Activated CD4-positive, alpha-beta memory T cell treated with anti-CD3 and anti-CD28 coated beads for 36 hours (primary cell): ENCODE measurements around the gene CIDEA. TPM values are rescaled to one million over a fixed set of nuclear protein-coding genes. Genes with fewer than 3 reads are reported as not detected.

Experiments used
- CTCF ChIA-PET: fragments of 350-600 bp; sonication (Branson Sonifier 250); formaldehyde crosslinking; loops from one replicate; lab custom pipeline; 2021; ENCODE audit warnings: antibody characterized with exemption, inconsistent platforms; lab: Charles Lee
- POLR2A ChIA-PET: fragments of 350-600 bp; sonication (Branson Sonifier 250); formaldehyde crosslinking; loops from one replicate; lab custom pipeline; 2021; ENCODE audit warnings: antibody characterized with exemption; lab: Charles Lee
- DNase-seq: peaks from one replicate; pipeline ENCODE4 v3.0.0-alpha.2; 2020
- H3K27ac Mint-ChIP-seq: one replicate; pipeline ENCODE4 v1.8.0; 2021; ENCODE audit warnings: mixed read lengths
- H3K27me3 Mint-ChIP-seq: one replicate; pipeline ENCODE4 v1.8.0; 2021; ENCODE audit warnings: mixed read lengths
- H3K36me3 Mint-ChIP-seq: one replicate; pipeline ENCODE4 v1.8.0; 2021; ENCODE audit warnings: mixed read lengths
- H3K4me1 Mint-ChIP-seq: one replicate; pipeline ENCODE4 v1.8.0; 2021; ENCODE audit warnings: low read depth, mixed read lengths
- H3K4me3 Mint-ChIP-seq: one replicate; pipeline ENCODE4 v1.8.0; 2021; ENCODE audit warnings: mild to moderate bottlenecking, mixed read lengths
- H3K9me3 Mint-ChIP-seq: one replicate; pipeline ENCODE4 v1.8.0; 2021; ENCODE audit warnings: mixed read lengths
- intact Hi-C: fragments of 100-400 bp; cut with micrococcal nuclease; formaldehyde crosslinking; loops from one replicate; pipeline ENCODE4 v1.15.1; 2023
- total RNA-seq, 2 experiments: library from RNA; stranded (reverse); gene quantifications; one replicate each; pipeline ENCODE4 v1.2.3, GENCODE V29; 2021

Gene CIDEA
- total RNA-seq, 2 experiments from 2014 or later: not detected

DNA sequence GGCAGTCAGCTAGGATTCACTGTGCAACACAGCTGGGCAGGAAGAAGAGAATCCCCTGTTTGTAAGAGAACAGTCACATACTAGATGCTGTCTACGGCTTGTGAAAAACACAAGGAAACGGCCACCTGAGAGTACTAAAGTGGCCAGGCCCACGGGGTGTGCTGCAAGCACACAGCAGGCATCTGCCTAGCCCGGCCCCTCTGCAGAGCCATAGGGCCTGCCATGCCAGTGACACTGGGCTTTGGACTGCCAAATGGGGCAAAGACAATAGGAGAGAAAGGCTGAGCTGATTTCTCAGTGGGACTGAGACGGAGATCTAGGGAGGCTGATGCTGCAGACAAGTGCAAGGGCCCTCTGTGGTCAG lies 64.2 kb downstream of the CIDEA start:
- peaks cover 4% of the 10 kb centered on the region for H3K36me3 Mint-ChIP-seq
- POLR2A ChIA-PET: interaction anchor here (1.0 kb wide), 1 partner anchor 10 kb away, joined by 3 read pairs; no protein-coding TSS in a partner anchor
- DNase-seq: no peak
- intact Hi-C loops: no loop called here
- CTCF ChIA-PET: interaction anchor here (0.6 to 3.4 kb wide), 3 partner anchors 10 to 342 kb away, joined by 3 to 19 read pairs (median 3); no protein-coding TSS in a partner anchor
- H3K27ac Mint-ChIP-seq: no peak overlapping the region
- H3K4me1 Mint-ChIP-seq: no peaks in the 10 kb centered on the region
- no peak overlapping the region for H3K4me3 Mint-ChIP-seq
- no peaks in the 10 kb centered on the region for H3K9me3 Mint-ChIP-seq
- H3K27me3 Mint-ChIP-seq: no peaks in the 10 kb centered on the region

DNA sequence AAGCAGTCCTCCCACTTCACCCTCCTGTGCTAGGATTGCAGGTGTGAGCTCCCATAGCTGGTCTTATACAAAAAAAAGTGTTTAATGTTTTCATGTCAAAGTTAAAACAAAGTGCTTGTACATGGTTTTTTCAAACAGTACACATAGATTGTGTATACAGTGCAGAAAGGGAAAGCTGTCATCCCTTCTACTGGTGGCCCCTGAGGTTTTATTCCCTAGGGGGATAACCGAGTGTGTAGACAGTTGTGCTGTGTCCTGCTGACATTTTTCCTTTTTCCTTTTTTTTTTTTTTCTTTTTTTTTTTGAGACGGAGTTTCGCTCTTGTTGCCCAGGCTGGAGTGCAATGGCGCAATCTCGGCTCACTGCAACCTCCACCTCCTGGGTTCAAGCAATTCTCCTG lies 64.7 kb downstream of the CIDEA start:
- Mint-ChIP-seq H3K27me3 (no peaks in the 10 kb centered on the region), H3K36me3 (peaks cover 4% of the 10 kb centered on the region), H3K4me3 (no peak overlapping the region), H3K4me1 (no peaks in the 10 kb centered on the region), H3K9me3 (no peaks in the 10 kb centered on the region), H3K27ac (no peak overlapping the region)
- intact Hi-C loops: no loop called here
- ChIA-PET POLR2A (interaction anchor here (1.0 kb wide), 1 partner anchor 10 kb away, joined by 3 read pairs; no protein-coding TSS in a partner anchor), CTCF (interaction anchor here (3.4 kb wide), 1 partner anchor 9 kb away, joined by 19 read pairs; no protein-coding TSS in a partner anchor)
- DNase-seq: no peak

DNA sequence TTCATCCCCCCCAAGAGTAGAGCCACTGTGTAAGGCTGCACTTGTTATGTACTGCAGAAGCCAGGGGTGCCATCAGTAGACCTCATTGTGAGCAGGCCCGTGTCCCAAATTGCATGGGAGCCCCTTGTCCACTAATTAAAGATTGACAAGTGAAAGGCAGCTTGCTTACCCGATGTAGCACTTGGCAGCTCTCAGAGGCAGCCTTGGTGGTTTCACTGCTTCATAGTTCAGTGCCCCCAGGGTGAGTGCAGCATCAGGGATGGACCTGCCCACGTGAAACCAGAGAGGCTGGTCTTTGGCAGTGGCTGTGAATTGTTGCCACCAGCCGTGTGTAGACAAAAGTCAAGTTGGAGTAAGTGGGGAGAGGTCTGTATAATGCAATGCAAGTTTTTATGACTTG lies 67.2 kb downstream of the CIDEA start:
- Mint-ChIP-seq H3K27me3 (no peaks in the 10 kb centered on the region), H3K27ac (no peak overlapping the region), H3K4me1 (no peaks in the 10 kb centered on the region), H3K9me3 (no peaks in the 10 kb centered on the region), H3K36me3 (peaks cover 21% of the 10 kb centered on the region), H3K4me3 (no peak overlapping the region)
- ChIA-PET POLR2A (no interaction called here), CTCF (interaction anchor here (1.2 to 1.3 kb wide), 2 partner anchors 10 to 49 kb away, joined by 3 to 4 read pairs; no protein-coding TSS in a partner anchor)
- intact Hi-C loops: no loop called here
- no peak for DNase-seq

DNA sequence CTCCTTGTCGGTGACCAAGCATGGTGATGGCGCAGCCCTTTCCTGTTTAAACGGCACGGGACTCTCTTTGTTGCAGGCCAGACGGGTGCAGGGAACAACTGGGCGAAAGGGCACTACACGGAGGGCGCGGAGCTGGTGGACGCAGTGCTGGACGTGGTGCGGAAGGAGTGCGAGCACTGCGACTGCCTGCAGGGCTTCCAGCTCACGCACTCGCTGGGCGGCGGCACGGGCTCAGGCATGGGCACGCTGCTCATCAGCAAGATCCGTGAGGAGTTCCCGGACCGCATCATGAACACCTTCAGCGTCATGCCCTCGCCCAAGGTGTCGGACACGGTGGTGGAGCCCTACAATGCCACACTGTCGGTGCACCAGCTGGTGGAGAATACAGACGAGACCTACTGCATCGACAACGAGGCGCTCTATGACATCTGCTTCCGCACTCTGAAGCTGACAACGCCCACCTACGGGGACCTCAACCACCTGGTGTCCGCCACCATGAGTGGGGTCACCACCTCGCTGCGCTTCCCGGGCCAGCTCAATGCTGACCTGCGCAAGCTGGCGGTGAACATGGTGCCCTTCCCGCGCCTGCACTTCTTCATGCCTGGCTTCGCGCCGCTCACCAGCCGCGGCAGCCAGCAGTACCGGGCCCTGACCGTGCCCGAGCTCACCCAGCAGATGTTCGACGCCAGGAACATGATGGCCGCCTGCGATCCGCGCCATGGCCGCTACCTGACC lies 71.0 kb downstream of the CIDEA start:
- no peak for DNase-seq
- ChIA-PET CTCF (no interaction called here), POLR2A (no interaction called here)
- intact Hi-C loops: no loop called here
- H3K4me1 Mint-ChIP-seq: peaks cover 5% of the 10 kb centered on the region
- no peaks in the 10 kb centered on the region for H3K27me3 Mint-ChIP-seq
- H3K27ac Mint-ChIP-seq: no peak overlapping the region
- H3K4me3 Mint-ChIP-seq: no peak overlapping the region
- H3K9me3 Mint-ChIP-seq: no peaks in the 10 kb centered on the region
- peaks cover 46% of the 10 kb centered on the region for H3K36me3 Mint-ChIP-seq

DNA sequence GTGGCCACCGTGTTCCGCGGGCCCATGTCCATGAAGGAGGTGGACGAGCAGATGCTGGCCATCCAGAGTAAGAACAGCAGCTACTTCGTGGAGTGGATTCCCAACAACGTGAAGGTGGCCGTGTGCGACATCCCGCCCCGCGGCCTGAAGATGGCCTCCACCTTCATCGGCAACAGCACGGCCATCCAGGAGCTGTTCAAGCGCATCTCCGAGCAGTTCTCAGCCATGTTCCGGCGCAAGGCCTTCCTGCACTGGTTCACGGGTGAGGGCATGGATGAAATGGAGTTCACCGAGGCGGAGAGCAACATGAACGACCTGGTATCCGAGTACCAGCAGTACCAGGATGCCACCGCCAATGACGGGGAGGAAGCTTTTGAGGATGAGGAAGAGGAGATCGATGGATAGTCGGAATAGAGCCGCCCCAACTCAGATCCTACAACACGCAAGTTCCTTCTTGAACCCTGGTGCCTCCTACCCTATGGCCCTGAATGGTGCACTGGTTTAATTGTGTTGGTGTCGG lies 71.6 kb downstream of the CIDEA start:
- Mint-ChIP-seq H3K4me1 (peaks cover 5% of the 10 kb centered on the region), H3K27me3 (no peaks in the 10 kb centered on the region), H3K36me3 (peaks cover 46% of the 10 kb centered on the region), H3K9me3 (no peaks in the 10 kb centered on the region), H3K27ac (no peak overlapping the region), H3K4me3 (no peak overlapping the region)
- ChIA-PET POLR2A (no interaction called here), CTCF (no interaction called here)
- DNase-seq: no peak
- intact Hi-C loops: no loop called here

DNA sequence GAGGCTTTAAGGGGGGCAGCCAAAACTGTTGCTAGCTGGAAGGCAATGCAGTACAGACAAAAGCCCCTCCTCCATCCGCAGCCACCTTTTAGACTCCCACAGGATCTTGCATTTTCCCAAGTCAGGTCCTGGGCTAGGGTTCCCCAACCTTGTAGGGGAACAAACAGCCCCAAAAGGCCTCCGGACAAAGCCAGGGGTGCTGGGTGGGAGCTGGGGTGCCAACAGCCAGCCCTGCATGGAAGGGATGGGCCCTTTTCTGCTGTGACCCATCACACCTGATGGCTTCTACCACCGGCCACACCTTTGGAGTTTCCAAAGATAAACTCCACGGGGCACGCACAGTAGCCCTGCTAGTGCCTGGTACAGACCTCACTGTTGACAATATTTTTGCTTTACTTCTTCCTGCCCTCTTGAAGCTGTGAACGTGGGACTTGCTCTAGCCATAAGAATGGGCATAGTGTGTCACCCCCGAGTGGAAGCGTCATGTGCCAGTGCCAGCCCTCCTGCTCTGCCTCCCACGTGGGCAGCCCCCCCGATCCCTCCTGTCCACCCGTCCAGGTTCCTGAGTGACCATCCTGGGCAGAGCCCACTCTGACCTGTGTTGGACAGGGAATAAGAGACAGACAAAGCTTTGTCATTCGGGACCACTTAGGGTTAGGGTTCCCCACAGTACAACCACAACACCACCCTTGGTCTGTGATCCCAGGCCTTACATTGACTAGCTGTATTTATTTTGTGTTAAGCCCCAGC lies 72.7 kb downstream of the CIDEA start:
- ChIA-PET CTCF (interaction anchor here (0.7 to 2.5 kb wide), 10 partner anchors 8 to 351 kb away, joined by 3 to 19 read pairs (median 4); no protein-coding TSS in a partner anchor), POLR2A (no interaction called here)
- Mint-ChIP-seq H3K4me1 (peaks cover 5% of the 10 kb centered on the region), H3K36me3 (peaks cover 46% of the 10 kb centered on the region), H3K9me3 (no peaks in the 10 kb centered on the region), H3K27me3 (no peaks in the 10 kb centered on the region), H3K27ac (no peak overlapping the region), H3K4me3 (no peak overlapping the region)
- no peak for DNase-seq
- intact Hi-C loops: no loop called here

Other genes starting within 250 kb of the CIDEA start
- gene ANKRD62, start 160.5 kb upstream of the CIDEA start, total RNA-seq: not detected
- gene TUBB6, start 53.9 kb downstream of the CIDEA start, total RNA-seq: 1 to 10 TPM; 6.7 to 7.5 TPM
- 10 to 100 TPM; 45.2 to 48.8 TPM for gene AFG3L2, start 122.9 kb downstream of the CIDEA start, total RNA-seq
- 1 to 10 TPM; 1.8 to 3.4 TPM for gene PRELID3A, start 153.6 kb downstream of the CIDEA start, total RNA-seq